Measurements from ENCODE around the gene CELSR3.

CELSR3 gene

DNA sequence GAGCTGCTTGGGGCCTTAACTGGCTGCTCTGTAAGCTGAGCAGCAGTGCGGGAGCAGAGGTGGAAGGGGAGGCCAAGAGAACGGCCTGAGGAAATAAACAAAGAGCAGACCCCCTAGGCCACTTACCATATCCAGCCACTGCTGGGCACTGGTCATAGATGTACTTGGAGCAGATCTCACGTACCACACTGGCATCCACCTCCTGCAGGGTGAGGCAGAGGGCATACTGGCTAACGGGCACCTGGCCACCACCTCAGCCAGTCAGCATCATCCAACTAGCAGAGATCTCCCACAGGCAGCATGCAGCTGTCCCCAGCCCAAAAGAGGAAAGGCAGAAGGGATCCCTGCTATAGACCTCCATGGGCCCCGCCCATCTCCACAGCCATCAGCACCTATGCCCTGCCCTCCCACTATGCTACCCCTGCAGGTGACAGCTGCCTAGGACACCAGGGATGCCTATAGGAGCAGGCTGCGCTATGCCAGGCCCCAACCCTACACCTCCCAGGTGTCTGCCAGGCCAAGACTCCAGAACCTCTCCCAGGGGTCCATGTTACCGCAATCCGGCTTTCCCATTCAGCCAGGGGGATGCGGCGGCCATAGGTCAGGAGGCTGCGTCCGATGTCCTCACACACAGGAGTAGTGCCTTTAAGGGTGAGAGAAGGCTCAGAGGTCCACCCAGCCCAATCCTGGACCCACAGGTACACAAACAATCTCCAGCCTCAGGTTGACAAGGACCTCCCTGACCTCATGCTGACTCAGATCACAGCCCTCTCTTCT lies 63.0 kb downstream of the CELSR3 start:
- no peak for DNase-seq (ENCODE audit: low spot score)

GRCh38 chr3:48599077-48599501 lies 63.6 kb downstream of the CELSR3 start:
- DNase-seq (ENCODE audit: low spot score): no peak

GRCh38 chr3:48598323-48599076 lies 64.2 kb downstream of the CELSR3 start:
- no peak for DNase-seq (ENCODE audit: low spot score)

- DNase-seq (ENCODE audit: low spot score): no peak
These were observed 65.3 kb downstream of the CELSR3 start for GRCh38 chr3:48597408-48597800.

DNA sequence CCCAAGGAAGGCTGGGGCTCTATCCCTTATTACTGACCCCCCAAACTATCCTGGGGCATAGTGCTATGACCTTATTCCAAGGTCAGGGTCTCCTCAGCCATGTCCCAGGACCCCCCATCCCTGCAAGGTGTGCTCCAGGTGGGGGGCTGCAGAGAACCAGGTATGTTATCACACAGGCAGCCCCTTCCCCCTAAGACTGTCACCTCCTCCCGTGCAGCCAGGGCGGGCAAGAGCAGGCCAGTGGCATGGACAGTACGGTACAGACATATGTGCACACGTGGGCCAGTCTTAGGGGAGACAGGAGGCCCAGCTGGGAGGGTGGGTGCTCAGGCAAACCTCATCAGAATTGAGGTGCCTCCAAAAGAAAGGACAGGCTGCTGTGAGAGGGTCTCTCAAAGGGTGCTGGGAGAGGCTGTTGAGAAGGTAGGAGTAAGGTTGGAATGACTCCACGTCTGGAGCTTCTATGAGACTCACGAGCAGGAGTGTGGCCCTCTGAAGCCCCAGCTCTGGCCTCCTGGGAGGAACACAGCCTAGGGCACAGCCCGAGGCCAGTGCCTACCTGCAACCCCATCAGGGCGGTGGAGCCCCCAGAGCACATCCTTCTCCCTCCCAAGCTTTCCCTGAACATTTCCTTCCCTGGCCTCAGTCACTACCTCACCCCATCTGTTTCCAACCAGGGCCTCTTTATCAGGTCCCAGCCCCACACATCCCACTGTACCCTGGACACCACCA lies 65.8 kb downstream of the CELSR3 start:
- DNase-seq (ENCODE audit: low spot score): no peak

GRCh38 chr3:48596157-48596556 lies 66.5 kb downstream of the CELSR3 start:
- DNase-seq (ENCODE audit: low spot score): no peak

GRCh38 chr3:48595526-48596121 lies 67.1 kb downstream of the CELSR3 start:
- DNase-seq (ENCODE audit: low spot score): no peak

- DNase-seq (ENCODE audit: low spot score): no peak
These were observed 67.6 kb downstream of the CELSR3 start, which contains the start of gene COL7A1 for GRCh38 chr3:48595075-48595525. TSS of gene COL7A1 (minus strand) at chr3:48595329. CDS start at chr3:48595159, 170 bp downstream.

- no peak for DNase-seq (ENCODE audit: low spot score)
These were observed 68.2 kb downstream of the CELSR3 start for GRCh38 chr3:48594417-48595049.

DNA sequence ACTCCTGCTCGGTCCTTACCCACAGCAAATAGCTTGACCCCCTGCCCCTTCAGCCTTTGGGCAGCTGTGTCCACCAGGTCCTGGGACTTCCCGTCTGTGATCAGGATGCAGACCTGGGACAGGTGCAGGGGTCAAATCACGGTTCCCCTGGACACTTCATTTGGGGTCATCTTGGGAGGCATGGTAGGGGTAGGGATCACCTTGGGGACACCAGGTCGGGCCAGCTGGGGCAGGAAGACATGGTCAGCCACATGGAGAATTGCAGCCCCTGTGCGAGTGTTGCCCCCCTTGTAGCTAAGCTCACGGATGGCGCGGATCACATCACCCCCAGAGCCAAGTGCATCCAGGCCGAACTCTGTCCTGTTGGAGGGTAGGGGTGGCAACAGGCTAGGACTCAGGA lies 69.3 kb downstream of the CELSR3 start:
- DNase-seq (ENCODE audit: low spot score): no peak

DNA sequence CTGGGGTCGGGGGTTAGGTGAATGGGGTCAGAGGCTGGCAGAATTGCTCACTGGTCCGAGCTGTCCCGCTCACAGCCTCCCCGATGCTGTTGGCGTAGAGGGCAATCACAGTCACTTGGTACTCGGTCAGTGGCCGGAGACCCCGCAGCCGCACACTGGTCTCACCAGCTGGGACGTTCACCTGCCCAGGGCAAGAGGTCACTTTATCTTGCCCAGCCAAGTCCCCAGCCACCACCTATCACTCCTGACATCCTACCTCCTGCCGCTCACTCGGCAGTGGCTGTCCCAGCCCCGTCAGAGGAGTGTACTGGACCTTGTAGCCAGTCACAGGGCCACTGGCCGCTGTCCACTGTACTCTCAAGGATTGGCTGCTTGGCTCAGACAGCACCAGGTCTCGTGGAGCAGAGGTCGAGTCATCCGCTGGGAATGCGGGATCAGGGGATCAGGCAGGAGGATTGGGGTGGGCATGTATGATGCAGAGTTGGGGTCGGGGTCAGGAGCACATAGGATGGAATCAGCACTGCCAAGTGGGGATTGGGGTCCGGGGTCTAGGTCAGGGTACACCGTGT lies 70.1 kb downstream of the CELSR3 start:
- DNase-seq (ENCODE audit: low spot score): no peak

DNA sequence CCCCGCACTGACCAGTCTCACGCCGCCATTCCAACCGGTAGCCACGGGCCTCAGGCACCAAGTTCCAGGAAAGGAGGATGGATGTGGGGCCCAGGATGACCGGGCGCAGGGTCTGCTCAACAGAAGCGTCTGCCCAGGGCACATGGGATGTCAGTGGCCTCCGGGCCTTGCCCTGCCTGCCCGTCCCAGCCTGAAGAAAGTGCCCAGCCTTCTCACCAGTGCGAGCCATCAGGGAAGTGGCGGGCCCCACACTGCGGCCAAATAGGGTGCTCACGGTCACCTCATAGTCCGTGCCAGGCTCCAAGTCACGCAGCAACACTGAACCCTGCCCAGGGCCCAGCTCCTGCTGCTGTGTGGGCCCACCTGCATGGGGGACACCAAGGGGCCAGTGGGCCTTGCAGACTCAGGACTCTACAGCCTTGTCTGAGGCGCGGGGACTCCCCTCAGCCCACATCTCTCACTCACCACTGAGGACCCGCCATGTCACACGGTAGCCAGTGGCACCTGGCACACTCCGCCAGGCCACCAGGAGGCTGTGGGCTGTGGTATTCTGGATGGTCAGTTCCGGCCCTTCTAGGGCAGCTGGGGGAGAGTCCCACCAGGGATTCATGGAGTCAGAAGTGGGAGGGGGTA lies 70.7 kb downstream of the CELSR3 start:
- no peak for DNase-seq (ENCODE audit: low spot score)

DNA sequence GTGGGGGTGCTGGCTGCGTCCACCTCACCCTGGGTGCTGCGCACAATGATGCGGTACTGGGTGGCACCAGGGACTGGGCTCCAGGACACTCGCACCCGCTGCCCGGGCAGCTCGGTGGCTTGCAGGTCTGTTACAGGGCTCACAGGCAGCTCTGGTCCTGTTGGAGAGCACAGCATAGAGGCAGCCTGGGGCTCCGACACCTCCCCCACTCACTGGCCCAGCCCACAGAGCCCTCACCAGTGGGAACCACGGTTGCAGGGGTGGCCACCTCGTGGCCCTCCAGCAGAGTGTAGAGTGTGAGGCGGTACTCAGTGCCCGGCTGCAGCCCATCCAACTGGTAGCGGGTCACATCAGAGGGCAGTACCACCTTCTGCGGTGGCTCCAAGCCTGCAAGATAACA lies 71.2 kb downstream of the CELSR3 start:
- no peak for DNase-seq (ENCODE audit: low spot score)

DNA sequence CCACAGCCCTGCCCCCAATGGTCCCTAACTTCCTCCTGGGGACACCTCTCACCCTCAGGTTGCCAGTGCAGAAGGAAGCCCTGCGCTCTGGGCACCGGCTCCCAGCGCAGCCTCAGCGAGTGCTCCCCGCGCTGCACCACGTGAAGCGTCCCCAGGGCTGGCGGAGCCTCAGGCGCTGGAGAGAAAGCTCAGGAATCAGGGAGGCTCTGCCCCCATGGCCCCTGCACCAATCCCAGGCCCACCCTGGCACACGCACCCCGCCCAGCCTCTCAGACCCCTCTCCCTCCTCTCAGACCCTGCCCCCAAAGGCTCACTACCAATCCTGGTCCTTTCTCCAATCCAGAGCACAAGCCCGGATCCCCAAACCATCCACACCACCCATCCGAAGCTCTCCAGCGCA lies 74.5 kb downstream of the CELSR3 start:
- no peak for DNase-seq (ENCODE audit: low spot score)

- no peak for DNase-seq (ENCODE audit: low spot score)
These were observed 75.0 kb downstream of the CELSR3 start for GRCh38 chr3:48587686-48588085.
